ENCODE data around the gene DDC.

DNA sequence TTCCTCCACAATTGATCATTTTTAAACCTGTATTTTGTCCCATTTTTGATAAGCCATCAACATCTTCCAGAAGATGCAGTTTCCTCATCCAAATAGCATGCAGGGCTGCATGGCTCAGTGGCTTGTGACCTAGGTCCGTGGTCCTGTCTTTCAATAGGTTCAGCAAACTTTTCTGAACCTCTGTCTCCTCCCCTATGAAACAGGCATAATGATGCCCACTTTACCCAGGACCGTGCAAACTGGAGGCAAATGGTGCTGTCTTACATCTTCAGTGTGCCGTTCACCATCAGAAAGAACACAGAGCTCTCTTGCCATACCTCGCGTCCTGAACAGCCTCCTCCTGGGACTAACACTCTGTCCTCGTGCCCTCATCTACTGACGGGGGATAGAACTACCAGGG is 92.8 kb downstream of the DDC start:
- TF ChIP-seq CTCF (conservative IDR thresholded peaks at IDR 0.05; ENCODE audit: low read length) (no peak), EZH2phosphoT487 (IDR thresholded peaks at IDR 0.05; ENCODE audit: borderline replicate concordance) (no peak)

Data from Loucy (cell line).